Motor neuron (in vitro differentiated cells): ENCODE data around the gene DCAF6. TPM values are rescaled to one million over a fixed set of nuclear protein-coding genes. Genes with fewer than 3 reads are reported as not detected.

Experiments used
- ATAC-seq, 8 experiments: fragments of 200-7000 bp; cut with Tn5 transposase; replicated peaks in 6 of 8; 2 replicates each; pipeline ENCODE4 v1.8.0; 2021; ENCODE audit warnings: mild to moderate bottlenecking in 8 of 8, moderate library complexity in 8 of 8
- H3K27ac ChIP-seq, 2 donors: fragments of 250-450 bp; sonication (Bioruptor Pico); 2 replicates each; pipeline ENCODE4 v1.9.0; 2021; ENCODE audit warnings: antibody characterized with exemption in 2 of 2, mild to moderate bottlenecking in 2 of 2, moderate library complexity in 1 of 2
- H3K4me1 ChIP-seq, 2 donors: fragments of 250-450 bp; sonication (Bioruptor Pico); replicated peaks in 1 of 2; 2 replicates each; pipeline ENCODE4 v1.6.1; 2021; ENCODE audit warnings: antibody characterized with exemption in 2 of 2, mild to moderate bottlenecking in 2 of 2, moderate library complexity in 1 of 2
- H3K4me3 ChIP-seq, 5 donors: fragments of 250-450 bp; sonication (Bioruptor Pico); 2 replicates each; pipeline ENCODE4 v1.9.0; 2021; ENCODE audit warnings: antibody characterized with exemption in 5 of 5, mild to moderate bottlenecking in 5 of 5, moderate library complexity in 4 of 5
- WGBS, 10 experiments: fragments of 450-650 bp; shearing (Covaris generic); methylation state at CpG; one replicate each; pipeline ENCODE4 v1.0.0; 2022; 5-methylcytosine and 5-hydroxymethylcytosine counted together
- in situ Hi-C, 9 experiments: fragments of 400-800 bp; cut with MboI; loops; one replicate each; pipeline ENCODE4 v1.15.0; 2021; ENCODE audit warnings: low sequenced_read_pairs in 9 of 9, low pct_unique_long_range_greater_than_20kb in 2 of 9; ENCODE audit not compliant: unreplicated experiment in 9 of 9
- total RNA-seq, 8 experiments: library from RNA; unstranded; fragments of 300-600 nt; gene quantifications; 2 replicates each; pipeline versions ENCODE4 v1.2.3 to v1.2.4, GENCODE V29; 2022

DCAF6 gene
- total RNA-seq, 8 experiments from 2014 or later = 18.3 to 77.8 (median 33.7) TPM

DNA sequence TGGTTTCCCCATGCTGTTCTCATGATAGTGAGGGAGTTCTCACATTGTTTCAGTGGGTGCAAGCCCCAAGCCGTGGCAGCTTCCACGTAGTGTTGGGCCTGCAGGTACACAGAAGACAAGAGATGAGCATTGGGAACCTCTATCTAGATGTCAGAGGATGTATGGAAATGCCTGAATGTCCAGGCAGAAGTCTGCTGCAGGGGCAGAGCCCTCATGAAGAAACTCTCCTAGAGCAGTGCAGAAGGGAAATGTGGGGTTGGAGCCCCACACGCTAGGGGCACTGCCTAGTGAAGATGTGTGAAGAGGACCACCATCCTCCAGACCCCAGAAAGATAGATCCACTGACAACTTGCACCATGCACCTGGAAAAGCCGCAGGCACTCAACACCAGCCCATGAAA, 183.3 kb downstream of the DCAF6 start:
- Histone ChIP-seq H3K27ac (no peak overlapping the region), H3K4me1 (no peaks in the 10 kb centered on the region), H3K4me3 (no peak overlapping the region)
- WGBS, 10 experiments = 60 to 96% (median 83%) methylated on average over 1 to 4 of the region's 4 CpGs; no CpG with 5 or more reads in 5 of the 10 experiments
- ATAC-seq = no peak
- in situ Hi-C loops = no loop called here

GRCh38 chr1:168121401-168122011, 185.0 kb downstream of the DCAF6 start:
- 0 to 100% (median 60%) methylated on average over 1 to 7 of the region's 7 CpGs; no CpG with 5 or more reads in 1 of the 10 experiments for WGBS, 10 experiments
- peak in 3 of 8 experiments; percentile 65 to 82 (median 78) for ATAC-seq
- no peaks in the 10 kb centered on the region for H3K4me1 ChIP-seq
- no peak overlapping the region for H3K4me3 ChIP-seq
- in situ Hi-C loops = no loop called here
- H3K27ac ChIP-seq = no peak overlapping the region

DNA sequence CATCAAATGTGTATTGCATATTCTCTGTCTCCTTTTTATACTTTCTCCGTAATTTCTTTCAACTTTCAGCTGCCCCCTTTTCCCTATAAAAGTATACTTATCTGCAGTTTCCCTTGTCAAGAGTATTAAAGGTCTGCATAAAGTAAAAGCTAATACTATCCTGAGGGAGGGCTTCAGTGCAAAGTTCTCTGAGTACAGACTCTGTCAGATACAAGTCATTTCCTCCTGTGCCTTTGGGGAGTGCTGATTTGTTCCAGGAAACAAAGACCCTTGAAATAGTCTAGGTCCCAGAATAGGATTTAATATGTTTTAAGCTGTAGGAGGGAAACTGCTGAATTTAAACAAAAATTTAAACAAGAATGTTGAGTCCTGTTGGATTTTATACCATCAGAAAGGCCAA, 188.6 kb downstream of the DCAF6 start:
- ATAC-seq = no peak
- 40 to 100% (median 100%) methylated on average over 1 of the region's 1 CpG; no CpG with 5 or more reads in 2 of the 10 experiments for WGBS, 10 experiments
- in situ Hi-C loops = no loop called here
- no peak overlapping the region for H3K4me3 ChIP-seq
- H3K27ac ChIP-seq = no peak overlapping the region
- no peaks in the 10 kb centered on the region for H3K4me1 ChIP-seq

Other genes starting within 250 kb of the DCAF6 start
- gene MPZL1, start 214.7 kb upstream of the DCAF6 start, total RNA-seq = 100 to 1,000 TPM in 4 of 8 experiments, 10 to 100 TPM in 4; 34.0 to 146 (median 102) TPM
- 1 to 10 TPM in 1 of 8 experiments, under 1 TPM in 6, not detected in 1; 0.04 to 1.3 (median 0.60) TPM for gene ADCY10, start 22.5 kb upstream of the DCAF6 start, total RNA-seq
- 10 to 100 TPM; 23.7 to 55.6 (median 40.6) TPM for gene MPC2, start 389 bp downstream of the DCAF6 start, total RNA-seq
- 10 to 100 TPM in 5 of 8 experiments, 1 to 10 TPM in 3; 2.3 to 36.7 (median 16.3) TPM for gene GPR161, start 200.2 kb downstream of the DCAF6 start, total RNA-seq
- 100 to 1,000 TPM in 1 of 8 experiments, 10 to 100 TPM in 7; 27.1 to 103 (median 59.4) TPM for gene TIPRL, start 242.3 kb downstream of the DCAF6 start, total RNA-seq